CD4-positive, CD25-positive, alpha-beta regulatory T cell (primary cell): ENCODE measurements around the gene CHMP4A. TPM values are rescaled to one million over a fixed set of nuclear protein-coding genes. Genes with fewer than 3 reads are reported as not detected.

Source experiments
- ATAC-seq, 2 donors: fragments of 150-1000 bp; cut with Tn5 transposase; one replicate each; pipeline ENCODE4 v1.10.0; 2021; ENCODE audit warnings: low read depth in 2 of 2, moderate number of reproducible peaks in 2 of 2, moderate library complexity in 1 of 2
- DNase-seq, 3 donors: peaks; one replicate each; pipeline versions ENCODE4 v3.0.0 to v3.0.0-alpha.2; 2012 to 2022; ENCODE audit warnings: mixed read lengths in 1 of 3
- H3K27ac ChIP-seq: one replicate; pipeline ENCODE4 v1.7.0; 2013; ENCODE audit warnings: mild to moderate bottlenecking, low read length; ENCODE audit not compliant: insufficient read depth, poor library complexity, severe bottlenecking
- H3K27me3 ChIP-seq: one replicate; pipeline ENCODE4 v1.7.0; 2013; ENCODE audit warnings: low read length; ENCODE audit not compliant: control insufficient read depth, insufficient read depth
- H3K36me3 ChIP-seq: one replicate; pipeline ENCODE4 v1.7.0; 2013; ENCODE audit warnings: mild to moderate bottlenecking, low read length, moderate library complexity; ENCODE audit not compliant: control insufficient read depth, insufficient read depth
- H3K4me1 ChIP-seq: 2 replicates; pipeline ENCODE4 v1.7.0; 2013; ENCODE audit warnings: mild to moderate bottlenecking, low read length; ENCODE audit not compliant: insufficient read depth, control insufficient read depth, poor library complexity, severe bottlenecking
- H3K4me3 ChIP-seq: one replicate; pipeline ENCODE4 v1.7.0; 2013; ENCODE audit warnings: low read depth, mild to moderate bottlenecking, low read length, moderate library complexity
- H3K9me3 ChIP-seq, 2 experiments: 1 replicate in 1 of 2; 2 replicates in 1 of 2; pipeline ENCODE4 v1.7.0; 2013; ENCODE audit warnings: low read length in 2 of 2, mild to moderate bottlenecking in 1 of 2, moderate library complexity in 1 of 2; ENCODE audit not compliant: control insufficient read depth in 2 of 2
- H3K27ac Mint-ChIP-seq, 3 donors: one replicate each; pipeline ENCODE4 v1.8.0; 2020 to 2022; ENCODE audit warnings: mild to moderate bottlenecking in 3 of 3, mixed read lengths in 3 of 3, moderate library complexity in 2 of 3
- H3K27me3 Mint-ChIP-seq: one replicate; pipeline ENCODE4 v1.8.0; 2022; ENCODE audit warnings: mild to moderate bottlenecking, mixed read lengths
- H3K36me3 Mint-ChIP-seq: one replicate; pipeline ENCODE4 v1.8.0; 2020; ENCODE audit warnings: mixed read lengths
- H3K4me1 Mint-ChIP-seq, 4 donors: one replicate each; pipeline ENCODE4 v1.8.0; 2020 to 2022; ENCODE audit warnings: mixed read lengths in 4 of 4, mild to moderate bottlenecking in 1 of 4
- H3K4me3 Mint-ChIP-seq, 4 donors: one replicate each; pipeline ENCODE4 v1.8.0; 2020 to 2022; ENCODE audit warnings: mild to moderate bottlenecking in 4 of 4, mixed read lengths in 4 of 4, moderate library complexity in 3 of 4
- H3K9me3 Mint-ChIP-seq, 7 donors: one replicate each; pipeline ENCODE4 v1.8.0; 2020 to 2022; ENCODE audit warnings: mixed read lengths in 7 of 7, mild to moderate bottlenecking in 3 of 7, moderate library complexity in 2 of 7
- polyA plus RNA-seq, 4 donors: library from polyadenylated mRNA; unstranded; fragments of 300-500 nt; fragmentation: Illumina TruSeq; gene quantifications; one replicate each; pipeline ENCODE4 v1.2.3, GENCODE V29; 2021
- total RNA-seq: library from RNA; stranded (reverse); gene quantifications from one replicate; pipeline ENCODE4 v1.2.3, GENCODE V29; 2022

The CHMP4A gene
- total and polyA plus RNA-seq, 5 donors from 2014 or later = 108 to 154 (median 130) TPM

DNA sequence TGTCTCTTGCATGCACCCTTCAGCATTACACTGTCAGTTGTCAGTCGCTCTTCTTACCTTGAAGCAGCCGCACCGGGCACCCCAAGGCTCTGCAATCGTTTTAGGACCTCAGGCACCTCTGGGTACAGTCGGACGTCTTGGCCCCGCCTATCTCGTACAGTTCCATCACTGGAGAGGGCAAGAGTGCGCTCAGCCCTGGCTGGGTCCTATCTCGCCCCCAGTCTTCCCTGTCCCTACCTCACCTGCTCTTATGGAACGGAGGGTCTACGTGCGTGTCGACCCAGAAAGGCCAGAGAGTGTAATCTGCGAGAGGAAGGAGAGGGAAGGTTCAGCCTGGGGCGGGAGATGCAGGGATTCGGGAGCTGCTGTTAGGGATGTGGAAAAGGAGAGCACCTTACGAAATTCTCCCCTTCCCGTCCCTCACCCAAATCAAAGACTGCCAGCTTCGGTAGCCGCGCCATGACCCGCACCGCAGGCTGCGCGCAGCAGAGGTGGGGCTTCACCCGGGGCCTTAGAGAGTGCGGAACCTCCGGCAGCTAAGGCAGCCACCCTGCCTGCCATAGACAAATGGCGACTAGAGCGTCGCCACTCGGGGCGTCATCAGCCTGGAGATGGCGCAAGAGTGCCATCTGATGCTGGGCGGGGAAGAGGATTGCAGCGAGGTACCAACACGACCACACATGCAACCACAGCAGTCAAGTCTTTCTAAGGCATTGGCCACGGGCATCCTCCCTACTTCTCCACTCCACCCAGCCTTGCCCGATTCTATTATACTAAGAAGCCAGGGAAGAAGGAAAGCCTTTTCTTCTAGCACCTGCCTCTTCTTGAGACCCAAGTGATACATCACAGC is 2.4 kb upstream of the CHMP4A start, which contains the start of gene MDP1:
Gene MDP1, minus strand, starts transcription at position 572 of the 850 bp plus-strand sequence. Its CDS starts 111 bp downstream, at position 461.
- H3K36me3 Mint-ChIP-seq = peaks cover 13% of the 10 kb centered on the region
- no peaks in the 10 kb centered on the region for H3K27me3 Mint-ChIP-seq

GRCh38 chr14:24213866-24214662 is 776 bp upstream of the CHMP4A start:
- Mint-ChIP-seq H3K4me3 (peak overlapping the region; percentile 95 to 98 (median 96)), H3K9me3 (peaks cover 0 to 2% (median 0%) of the 10 kb centered on the region in 7 donors), H3K4me1 (peaks cover 7 to 68% (median 45%) of the 10 kb centered on the region in 4 donors), H3K27ac (peak overlapping the region; percentile 99 to 100 (median 99)), H3K27me3 (no peaks in the 10 kb centered on the region), H3K36me3 (peaks cover 26% of the 10 kb centered on the region)
- peak overlapping the region; percentile 65 for H3K4me3 ChIP-seq
- H3K27ac ChIP-seq = peak overlapping the region; percentile 100
- peaks cover 39% of the 10 kb centered on the region for H3K36me3 ChIP-seq
- no peaks in the 10 kb centered on the region for H3K27me3 ChIP-seq
- H3K9me3 ChIP-seq = no peaks in the 10 kb centered on the region
- peaks cover 41% of the 10 kb centered on the region for H3K4me1 ChIP-seq
- DNase-seq (no peak), ATAC-seq (peak in 1 of 2 donors; percentile 0)

More for the DNA sequence above, 2.4 kb upstream of the CHMP4A start, which contains the start of gene MDP1:
- peak; percentile 77 to 78 for ATAC-seq
- peak within 1 kb of the TSS; percentile 95 to 99 (median 98) for H3K27ac Mint-ChIP-seq
- H3K27ac ChIP-seq = peak within 1 kb of the TSS; percentile 93
- H3K9me3 Mint-ChIP-seq = no peaks in the 10 kb centered on the region
- H3K36me3 ChIP-seq = peaks cover 23% of the 10 kb centered on the region
- H3K9me3 ChIP-seq = no peaks in the 10 kb centered on the region
- H3K27me3 ChIP-seq = no peaks in the 10 kb centered on the region
- peak within 1 kb of the TSS; percentile 92 for H3K4me3 ChIP-seq
- peaks cover 7 to 59% (median 41%) of the 10 kb centered on the region in 4 donors for H3K4me1 Mint-ChIP-seq
- peaks cover 38% of the 10 kb centered on the region for H3K4me1 ChIP-seq
- peak; percentile 81 to 96 (median 88) for DNase-seq
- H3K4me3 Mint-ChIP-seq = peak within 1 kb of the TSS; percentile 94 to 98 (median 94)

GRCh38 chr14:24211311-24211710 is 2.0 kb downstream of the CHMP4A start:
- no peaks in the 10 kb centered on the region for H3K9me3 ChIP-seq
- no peak overlapping the region for H3K27ac ChIP-seq
- peaks cover 6 to 75% (median 53%) of the 10 kb centered on the region in 4 donors for H3K4me1 Mint-ChIP-seq
- H3K27me3 Mint-ChIP-seq = no peaks in the 10 kb centered on the region
- no peak for ATAC-seq
- H3K36me3 Mint-ChIP-seq = peaks cover 40% of the 10 kb centered on the region
- peaks cover 46% of the 10 kb centered on the region for H3K36me3 ChIP-seq
- H3K4me1 ChIP-seq = peaks cover 39% of the 10 kb centered on the region
- peak overlapping the region in 2 of 3 donors; percentile 99 to 100 for H3K27ac Mint-ChIP-seq
- peak overlapping the region; percentile 95 to 98 (median 96) for H3K4me3 Mint-ChIP-seq
- H3K4me3 ChIP-seq = no peak overlapping the region
- DNase-seq = no peak
- H3K27me3 ChIP-seq = no peaks in the 10 kb centered on the region
- H3K9me3 Mint-ChIP-seq = peaks cover 0 to 2% (median 0%) of the 10 kb centered on the region in 7 donors

DNA sequence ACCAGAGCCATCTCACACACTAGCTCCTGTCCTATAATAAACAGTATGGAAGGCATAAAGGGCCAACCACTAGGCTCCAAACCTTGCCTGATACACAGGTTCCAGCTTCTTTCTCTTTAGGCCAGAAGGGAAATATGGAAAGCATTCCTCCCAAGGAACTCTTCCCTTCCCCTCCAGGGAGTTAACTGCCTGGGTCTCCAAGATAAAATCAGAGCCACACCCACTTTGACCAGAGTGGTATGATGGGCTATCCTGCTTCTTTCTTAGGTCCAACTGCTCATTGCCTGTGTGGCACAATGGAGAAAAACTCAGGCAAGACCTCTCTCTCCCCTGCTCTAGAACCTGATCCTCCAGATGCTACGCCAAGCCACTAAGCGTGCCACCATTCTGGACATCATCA is 5.7 kb downstream of the CHMP4A start:
- peaks cover 15 to 63% (median 33%) of the 10 kb centered on the region in 4 donors for H3K4me1 Mint-ChIP-seq
- H3K9me3 ChIP-seq = no peaks in the 10 kb centered on the region
- peaks cover 57% of the 10 kb centered on the region for H3K36me3 ChIP-seq
- H3K27me3 Mint-ChIP-seq = no peaks in the 10 kb centered on the region
- H3K9me3 Mint-ChIP-seq = peaks cover 0 to 2% (median 0%) of the 10 kb centered on the region in 7 donors
- H3K27ac ChIP-seq = no peak overlapping the region
- no peak overlapping the region for H3K4me3 Mint-ChIP-seq
- peaks cover 53% of the 10 kb centered on the region for H3K36me3 Mint-ChIP-seq
- no peaks in the 10 kb centered on the region for H3K27me3 ChIP-seq
- no peak for DNase-seq
- H3K4me1 ChIP-seq = peaks cover 13% of the 10 kb centered on the region
- ATAC-seq = no peak
- H3K4me3 ChIP-seq = no peak overlapping the region
- H3K27ac Mint-ChIP-seq = no peak overlapping the region

- Histone ChIP-seq H3K4me1 (peaks cover 13% of the 10 kb centered on the region), H3K27ac (no peak overlapping the region), H3K9me3 (no peaks in the 10 kb centered on the region), H3K36me3 (peaks cover 57% of the 10 kb centered on the region), H3K4me3 (no peak overlapping the region), H3K27me3 (no peaks in the 10 kb centered on the region)
- H3K4me3 Mint-ChIP-seq = peak overlapping the region in 2 of 4 donors; percentile 10 to 15
- ATAC-seq (no peak), DNase-seq (no peak)
- no peaks in the 10 kb centered on the region for H3K27me3 Mint-ChIP-seq
- H3K9me3 Mint-ChIP-seq = peaks cover 0 to 2% (median 0%) of the 10 kb centered on the region in 7 donors
- H3K4me1 Mint-ChIP-seq = peaks cover 15 to 59% (median 31%) of the 10 kb centered on the region in 4 donors
- peak overlapping the region in 1 of 3 donors; percentile 77 for H3K27ac Mint-ChIP-seq
- H3K36me3 Mint-ChIP-seq = peaks cover 57% of the 10 kb centered on the region
Observed at GRCh38 chr14:24207104-24207551, 6.2 kb downstream of the CHMP4A start.

GRCh38 chr14:24206260-24207103 is 6.8 kb downstream of the CHMP4A start:
- peaks cover 0 to 2% (median 0%) of the 10 kb centered on the region in 7 donors for H3K9me3 Mint-ChIP-seq
- peaks cover 7% of the 10 kb centered on the region for H3K4me1 ChIP-seq
- peaks cover 58% of the 10 kb centered on the region for H3K36me3 Mint-ChIP-seq
- DNase-seq = no peak
- H3K4me3 ChIP-seq = no peak overlapping the region
- H3K27me3 ChIP-seq = no peaks in the 10 kb centered on the region
- peaks cover 15 to 55% (median 28%) of the 10 kb centered on the region in 4 donors for H3K4me1 Mint-ChIP-seq
- H3K27ac ChIP-seq = no peak overlapping the region
- H3K27ac Mint-ChIP-seq = peak overlapping the region in 2 of 3 donors; percentile 77 to 78
- H3K4me3 Mint-ChIP-seq = peak overlapping the region in 1 of 4 donors; percentile 10
- H3K36me3 ChIP-seq = peaks cover 57% of the 10 kb centered on the region
- H3K27me3 Mint-ChIP-seq = no peaks in the 10 kb centered on the region
- no peaks in the 10 kb centered on the region for H3K9me3 ChIP-seq
- ATAC-seq = no peak
